VCaP (cell line): ENCODE data around the gene MTCH1.

Experiments used
- H3K27ac ChIP-seq: fragments of 450-650 bp; 2 replicates; pipeline ENCODE4 v1.5.1; 2017
- CTCF ChIP-seq: fragments of 450-650 bp; conservative IDR thresholded peaks from 2 replicates; pipeline ENCODE4 v1.5.1; 2017; ENCODE audit warnings: mild to moderate bottlenecking, moderate library complexity

Gene MTCH1

GRCh38 chr6:36977470-36977941, 8.5 kb downstream of the MTCH1 start:
- no peak overlapping the region for H3K27ac ChIP-seq
- peak; percentile 30; the same call in 1 of the 2 replicates for TF ChIP-seq CTCF

GRCh38 chr6:36976931-36977330, 9.1 kb downstream of the MTCH1 start:
- no peak overlapping the region for H3K27ac ChIP-seq
- TF ChIP-seq CTCF: no peak

- H3K27ac ChIP-seq: no peak overlapping the region
- no peak for TF ChIP-seq CTCF
Measured at GRCh38 chr6:36976509-36976908, 9.5 kb downstream of the MTCH1 start.

GRCh38 chr6:36976007-36976264, 10.1 kb downstream of the MTCH1 start:
- H3K27ac ChIP-seq: no peak overlapping the region
- TF ChIP-seq CTCF: no peak

- no peak overlapping the region for H3K27ac ChIP-seq
- TF ChIP-seq CTCF: no peak
Measured at GRCh38 chr6:36975231-36976006, 10.6 kb downstream of the MTCH1 start.

GRCh38 chr6:36973647-36974046, 12.3 kb downstream of the MTCH1 start:
- H3K27ac ChIP-seq: no peak overlapping the region; the same call in 1 of the 2 replicates
- no peak for TF ChIP-seq CTCF

GRCh38 chr6:36973190-36973589, 12.8 kb downstream of the MTCH1 start:
- TF ChIP-seq CTCF: no peak
- no peak overlapping the region for H3K27ac ChIP-seq
